Naive thymus-derived CD4-positive, alpha-beta T cell (primary cell): ENCODE measurements around the gene GRIK1. TPM values are rescaled to one million over a fixed set of nuclear protein-coding genes. Genes with fewer than 3 reads are reported as not detected.

Experiments used
- ATAC-seq: fragments of 150-1000 bp; cut with Tn5 transposase; 2 replicates; pipeline ENCODE4 v1.10.0; 2021; ENCODE audit warnings: mild to moderate bottlenecking, moderate library complexity
- CTCF ChIA-PET: fragments of 350-600 bp; sonication (Branson Sonifier 250); formaldehyde crosslinking; loops from one replicate; lab custom pipeline; 2021; ENCODE audit warnings: antibody characterized with exemption; lab: Charles Lee
- POLR2A ChIA-PET: fragments of 350-600 bp; sonication (Branson Sonifier 250); formaldehyde crosslinking; loops from one replicate; lab custom pipeline; 2021; ENCODE audit warnings: antibody characterized with exemption, inconsistent platforms; lab: Charles Lee
- DNase-seq, 9 donors: peaks; one replicate each; pipeline versions ENCODE4 v3.0.0 to v3.0.0-alpha.2; 2020 to 2022; ENCODE audit warnings: mixed read lengths in 1 of 9
- H3K27ac ChIP-seq: one replicate; pipeline ENCODE4 v1.7.0; 2013; ENCODE audit warnings: mild to moderate bottlenecking, low read depth, low read length, moderate library complexity
- H3K27me3 ChIP-seq, 2 donors: one replicate each; pipeline ENCODE4 v1.7.0; 2013; ENCODE audit warnings: low read length in 2 of 2, mild to moderate bottlenecking in 2 of 2, moderate library complexity in 2 of 2; ENCODE audit not compliant: control insufficient read depth in 2 of 2, insufficient read depth in 2 of 2
- H3K36me3 ChIP-seq, 3 experiments: 1 replicate in 2 of 3; 2 replicates in 1 of 3; pipeline ENCODE4 v1.7.0; 2013; ENCODE audit warnings: low read length in 3 of 3, mild to moderate bottlenecking in 3 of 3, moderate library complexity in 1 of 3; ENCODE audit not compliant: insufficient read depth in 3 of 3, control insufficient read depth in 2 of 3
- H3K4me1 ChIP-seq, 2 donors: one replicate each; pipeline ENCODE4 v1.7.0; 2013; ENCODE audit warnings: low read length in 2 of 2, mild to moderate bottlenecking in 2 of 2, moderate library complexity in 1 of 2; ENCODE audit not compliant: control insufficient read depth in 2 of 2, insufficient read depth in 2 of 2
- H3K4me3 ChIP-seq: 2 replicates; pipeline ENCODE4 v1.7.0; 2013; ENCODE audit warnings: mild to moderate bottlenecking, low read length
- H3K9me3 ChIP-seq, 3 experiments: 1 replicate in 2 of 3; 2 replicates in 1 of 3; pipeline ENCODE4 v1.7.0; 2013; ENCODE audit warnings: low read length in 3 of 3; ENCODE audit not compliant: control insufficient read depth in 2 of 3
- H3K27ac Mint-ChIP-seq, 9 donors: one replicate each; pipeline ENCODE4 v1.8.0; 2020 to 2022; ENCODE audit warnings: mixed read lengths in 9 of 9, mild to moderate bottlenecking in 8 of 9, moderate library complexity in 5 of 9, inconsistent platforms in 2 of 9
- H3K27me3 Mint-ChIP-seq, 5 donors: one replicate each; pipeline ENCODE4 v1.8.0; 2021 to 2022; ENCODE audit warnings: mixed read lengths in 5 of 5, mild to moderate bottlenecking in 1 of 5
- H3K36me3 Mint-ChIP-seq, 5 donors: one replicate each; pipeline ENCODE4 v1.8.0; 2020 to 2022; ENCODE audit warnings: mixed read lengths in 5 of 5, mild to moderate bottlenecking in 3 of 5, inconsistent platforms in 1 of 5
- H3K4me1 Mint-ChIP-seq, 7 donors: one replicate each; pipeline ENCODE4 v1.8.0; 2020 to 2022; ENCODE audit warnings: mixed read lengths in 7 of 7, mild to moderate bottlenecking in 3 of 7, inconsistent platforms in 1 of 7
- H3K4me3 Mint-ChIP-seq, 10 donors: one replicate each; pipeline ENCODE4 v1.8.0; 2020 to 2022; ENCODE audit warnings: mild to moderate bottlenecking in 10 of 10, mixed read lengths in 10 of 10, moderate library complexity in 6 of 10, inconsistent platforms in 2 of 10
- H3K9me3 Mint-ChIP-seq, 11 donors: one replicate each; pipeline ENCODE4 v1.8.0; 2020 to 2022; ENCODE audit warnings: mixed read lengths in 11 of 11, mild to moderate bottlenecking in 4 of 11, inconsistent platforms in 1 of 11, moderate library complexity in 1 of 11
- intact Hi-C, 2 donors: fragments of 100-400 bp; cut with micrococcal nuclease; formaldehyde crosslinking; loops; one replicate each; pipeline ENCODE4 v1.15.1; 2023
- polyA plus RNA-seq, 2 donors: library from polyadenylated mRNA; unstranded; fragments of 300-500 nt; fragmentation: Illumina TruSeq; gene quantifications; one replicate each; pipeline ENCODE4 v1.2.3, GENCODE V29; 2021
- total RNA-seq, 6 experiments: library from RNA in 5 of 6; stranded (reverse) in 5 of 6; gene quantifications; 1 replicate in 5 of 6; 2 replicates in 1 of 6; pipeline ENCODE4 v1.2.3 and lab custom pipeline; 2021 to 2026

Gene GRIK1
- total and polyA plus RNA-seq, 7 experiments from 2014 or later, result 0.10 TPM; not detected in 6

GRCh38 chr21:29673096-29673610 lies 266.6 kb downstream of the GRIK1 start:
- H3K4me1 ChIP-seq, result no peaks in the 10 kb centered on the region
- peaks cover 0 to 2% (median 0%) of the 10 kb centered on the region in 5 donors for H3K36me3 Mint-ChIP-seq
- intact Hi-C loops, result no loop called here
- DNase-seq, result no peak
- ChIA-PET POLR2A (no interaction called here), CTCF (no interaction called here)
- no peak overlapping the region for H3K27ac Mint-ChIP-seq
- H3K9me3 Mint-ChIP-seq, result peaks cover 0 to under 1% (median 0%) of the 10 kb centered on the region in 11 donors
- H3K9me3 ChIP-seq, result no peaks in the 10 kb centered on the region
- no peak overlapping the region for H3K27ac ChIP-seq
- no peaks in the 10 kb centered on the region for H3K27me3 ChIP-seq
- no peaks in the 10 kb centered on the region for H3K36me3 ChIP-seq
- H3K4me1 Mint-ChIP-seq, result peaks cover 0 to 4% (median 0%) of the 10 kb centered on the region in 7 donors
- peaks cover 1 to 10% (median 3%) of the 10 kb centered on the region in 5 donors for H3K27me3 Mint-ChIP-seq
- no peak overlapping the region for H3K4me3 Mint-ChIP-seq
- no peak overlapping the region for H3K4me3 ChIP-seq
- no peak for ATAC-seq

GRCh38 chr21:29671728-29672127 lies 268.1 kb downstream of the GRIK1 start:
- Histone ChIP-seq H3K27ac (no peak overlapping the region), H3K36me3 (no peaks in the 10 kb centered on the region), H3K9me3 (no peaks in the 10 kb centered on the region), H3K4me1 (no peaks in the 10 kb centered on the region), H3K4me3 (no peak overlapping the region), H3K27me3 (no peaks in the 10 kb centered on the region)
- DNase-seq (no peak), ATAC-seq (no peak)
- intact Hi-C loops, result no loop called here
- peaks cover 5 to 13% (median 8%) of the 10 kb centered on the region in 5 donors for H3K27me3 Mint-ChIP-seq
- POLR2A ChIA-PET, result no interaction called here
- H3K9me3 Mint-ChIP-seq, result peaks cover 0 to 5% (median 0%) of the 10 kb centered on the region in 11 donors
- CTCF ChIA-PET, result no interaction called here
- no peak overlapping the region for H3K27ac Mint-ChIP-seq
- H3K4me3 Mint-ChIP-seq, result no peak overlapping the region
- H3K4me1 Mint-ChIP-seq, result peaks cover 0 to 4% (median 0%) of the 10 kb centered on the region in 7 donors
- peaks cover 0 to 2% (median 0%) of the 10 kb centered on the region in 5 donors for H3K36me3 Mint-ChIP-seq

- ChIA-PET CTCF (no interaction called here), POLR2A (no interaction called here)
- peaks cover 0 to 4% (median 0%) of the 10 kb centered on the region in 7 donors for H3K4me1 Mint-ChIP-seq
- Histone ChIP-seq H3K4me1 (no peaks in the 10 kb centered on the region), H3K27me3 (no peaks in the 10 kb centered on the region), H3K4me3 (no peak overlapping the region), H3K27ac (no peak overlapping the region), H3K36me3 (no peaks in the 10 kb centered on the region), H3K9me3 (no peaks in the 10 kb centered on the region)
- peaks cover 5 to 14% (median 8%) of the 10 kb centered on the region in 5 donors for H3K27me3 Mint-ChIP-seq
- H3K4me3 Mint-ChIP-seq, result no peak overlapping the region
- H3K36me3 Mint-ChIP-seq, result peaks cover 0 to 2% (median 0%) of the 10 kb centered on the region in 5 donors
- H3K9me3 Mint-ChIP-seq, result peaks cover 0 to 5% (median 0%) of the 10 kb centered on the region in 11 donors
- intact Hi-C loops, result no loop called here
- ATAC-seq, result no peak
- no peak for DNase-seq
- peak overlapping the region in 1 of 9 donors; percentile 56 for H3K27ac Mint-ChIP-seq
Measured at GRCh38 chr21:29670228-29670627, 269.6 kb downstream of the GRIK1 start.

GRCh38 chr21:29669416-29669815 lies 270.4 kb downstream of the GRIK1 start:
- no peak for ATAC-seq
- Histone ChIP-seq H3K27ac (no peak overlapping the region), H3K27me3 (no peaks in the 10 kb centered on the region), H3K4me1 (no peaks in the 10 kb centered on the region), H3K36me3 (no peaks in the 10 kb centered on the region), H3K9me3 (no peaks in the 10 kb centered on the region), H3K4me3 (no peak overlapping the region)
- DNase-seq, result no peak
- Mint-ChIP-seq H3K27ac (no peak overlapping the region), H3K4me3 (no peak overlapping the region), H3K9me3 (peaks cover 0 to 5% (median 0%) of the 10 kb centered on the region in 11 donors), H3K4me1 (peaks cover 0 to 4% (median 0%) of the 10 kb centered on the region in 7 donors), H3K36me3 (no peaks in the 10 kb centered on the region), H3K27me3 (peaks cover 5 to 19% (median 8%) of the 10 kb centered on the region in 5 donors)
- ChIA-PET CTCF (no interaction called here), POLR2A (no interaction called here)
- intact Hi-C loops, result no loop called here

GRCh38 chr21:29667651-29668050 lies 272.1 kb downstream of the GRIK1 start:
- DNase-seq (no peak), ATAC-seq (no peak)
- Histone ChIP-seq H3K36me3 (no peaks in the 10 kb centered on the region), H3K9me3 (no peaks in the 10 kb centered on the region), H3K27me3 (no peaks in the 10 kb centered on the region), H3K4me1 (no peaks in the 10 kb centered on the region), H3K4me3 (no peak overlapping the region), H3K27ac (no peak overlapping the region)
- ChIA-PET POLR2A (no interaction called here), CTCF (no interaction called here)
- no peaks in the 10 kb centered on the region for H3K36me3 Mint-ChIP-seq
- H3K27me3 Mint-ChIP-seq, result peaks cover 5 to 22% (median 8%) of the 10 kb centered on the region in 5 donors
- H3K4me3 Mint-ChIP-seq, result no peak overlapping the region
- intact Hi-C loops, result no loop called here
- no peak overlapping the region for H3K27ac Mint-ChIP-seq
- H3K9me3 Mint-ChIP-seq, result peaks cover 0 to 5% (median 0%) of the 10 kb centered on the region in 11 donors
- H3K4me1 Mint-ChIP-seq, result peaks cover 0 to 3% (median 0%) of the 10 kb centered on the region in 7 donors

GRCh38 chr21:29664615-29665014 lies 275.2 kb downstream of the GRIK1 start:
- POLR2A ChIA-PET, result no interaction called here
- no peaks in the 10 kb centered on the region for H3K36me3 ChIP-seq
- H3K27ac ChIP-seq, result no peak overlapping the region
- peaks cover 0 to 5% (median 0%) of the 10 kb centered on the region in 11 donors for H3K9me3 Mint-ChIP-seq
- CTCF ChIA-PET, result no interaction called here
- H3K4me3 ChIP-seq, result no peak overlapping the region
- DNase-seq, result no peak
- no peaks in the 10 kb centered on the region for H3K4me1 ChIP-seq
- H3K9me3 ChIP-seq, result no peaks in the 10 kb centered on the region
- H3K36me3 Mint-ChIP-seq, result peaks cover 0 to 7% (median 0%) of the 10 kb centered on the region in 5 donors
- H3K4me1 Mint-ChIP-seq, result peaks cover 0 to 10% (median 0%) of the 10 kb centered on the region in 7 donors
- no peak overlapping the region for H3K27ac Mint-ChIP-seq
- intact Hi-C loops, result no loop called here
- H3K4me3 Mint-ChIP-seq, result no peak overlapping the region
- no peaks in the 10 kb centered on the region for H3K27me3 ChIP-seq
- H3K27me3 Mint-ChIP-seq, result peaks cover 5 to 25% (median 15%) of the 10 kb centered on the region in 5 donors
- ATAC-seq, result no peak
